HG02763 (cell line): ENCODE results near the gene AGBL1.

ENCODE experiments used
- ATAC-seq: cut with Tn5 transposase; IDR thresholded peaks from one replicate; pipeline ENCODE4 v1.9.1; 2021; ENCODE audit warnings: mild to moderate bottlenecking, moderate library complexity; ENCODE audit not compliant: unreplicated experiment

Gene AGBL1

GRCh38 chr15:86162641-86163040 lies 83.0 kb downstream of the AGBL1 start:
- no peak for ATAC-seq

DNA sequence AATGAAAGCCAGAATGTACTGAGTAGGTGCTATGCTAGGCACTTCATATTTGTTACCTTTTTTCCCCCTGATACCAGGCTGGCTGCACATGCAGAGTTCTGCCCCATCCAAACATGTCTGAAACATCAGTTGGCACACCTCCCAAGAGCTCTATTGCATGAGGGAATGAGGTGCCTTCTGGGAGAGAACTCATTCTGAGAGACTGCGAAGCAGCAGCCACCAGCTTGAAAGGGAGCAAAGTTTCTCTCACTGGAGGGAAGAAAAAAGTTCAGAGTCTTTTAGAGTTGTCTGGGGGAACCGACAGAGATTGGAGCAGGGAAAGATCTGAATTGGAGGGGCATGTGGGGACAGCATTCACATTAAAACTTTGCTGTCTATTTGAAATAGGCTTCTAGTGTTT lies 84.1 kb downstream of the AGBL1 start:
- ATAC-seq, result no peak

- ATAC-seq, result no peak
These were observed 84.7 kb downstream of the AGBL1 start for GRCh38 chr15:86164232-86164898.

GRCh38 chr15:86165265-86166211 lies 85.9 kb downstream of the AGBL1 start:
- ATAC-seq, result no peak

DNA sequence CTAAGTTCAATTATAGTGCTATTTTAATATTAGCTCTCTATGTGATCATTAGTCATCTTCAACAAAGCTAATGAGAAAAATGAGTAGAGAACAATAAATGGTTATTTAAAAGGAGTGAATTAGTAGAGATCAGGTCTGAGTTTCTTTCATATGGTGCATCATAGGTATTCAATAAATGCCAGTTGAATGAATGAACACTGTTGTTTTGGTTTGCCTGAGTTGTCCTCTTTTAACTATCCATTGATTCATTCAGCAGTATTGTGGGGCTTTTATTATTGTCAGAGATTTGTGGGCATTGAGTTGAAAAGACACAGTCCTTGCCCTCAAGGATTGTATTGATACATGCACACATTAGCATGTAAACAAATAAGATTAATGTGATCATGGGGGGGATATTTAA lies 88.2 kb downstream of the AGBL1 start:
- ATAC-seq, result no peak

- no peak for ATAC-seq
These were observed 99.2 kb downstream of the AGBL1 start for GRCh38 chr15:86178845-86179244.

GRCh38 chr15:86183596-86184491 lies 104.2 kb downstream of the AGBL1 start:
- ATAC-seq, result no peak

DNA sequence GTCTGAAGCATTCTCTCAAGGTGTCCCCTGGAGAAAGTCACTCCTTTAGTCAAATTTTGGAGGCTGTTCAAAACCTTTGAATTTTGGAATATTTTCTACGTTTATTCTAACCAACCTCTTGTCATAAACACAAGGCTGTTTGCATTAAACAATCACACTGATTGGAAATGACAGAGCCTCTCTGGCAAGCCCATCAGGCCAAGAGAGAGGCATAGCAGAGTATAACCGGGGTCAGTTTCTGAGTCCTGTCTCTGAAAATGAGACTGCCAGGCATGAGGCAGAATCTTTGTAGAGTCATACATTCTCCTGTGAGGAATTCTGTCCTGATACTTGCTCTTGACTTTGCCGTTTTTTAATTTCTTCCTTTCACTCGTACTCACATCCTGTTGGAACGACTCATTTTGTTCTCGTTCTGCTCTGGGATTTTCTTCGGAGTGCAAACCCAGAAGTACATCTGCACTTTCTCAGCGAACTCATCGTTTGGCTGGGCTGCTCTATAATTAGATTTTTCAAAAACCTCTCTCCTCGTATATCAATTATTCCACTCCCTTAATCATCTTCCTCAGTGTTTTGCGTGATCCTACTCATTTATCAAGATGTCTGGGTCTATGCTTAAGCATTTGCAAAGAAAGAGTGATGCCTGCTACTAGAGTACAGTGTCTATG lies 114.2 kb downstream of the AGBL1 start:
- no peak for ATAC-seq

DNA sequence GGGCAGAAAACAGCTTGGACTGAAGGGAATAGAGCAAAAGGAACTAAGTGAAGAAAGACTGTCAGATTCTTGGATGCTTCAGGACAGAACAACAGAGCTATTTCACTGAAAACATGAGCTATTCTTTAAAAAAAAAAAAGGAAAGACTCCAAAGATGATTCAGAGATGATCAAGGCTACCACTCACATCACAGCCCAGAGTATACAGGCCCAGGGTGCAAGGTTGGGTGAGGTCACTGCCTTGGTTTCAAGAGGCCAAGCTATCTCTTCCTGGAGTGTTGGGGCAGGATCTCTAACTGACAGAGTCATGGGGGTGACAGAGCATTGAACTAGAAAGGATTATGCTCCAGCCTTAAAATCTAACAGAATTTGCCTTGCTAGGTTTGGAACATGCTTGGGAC lies 118.1 kb downstream of the AGBL1 start:
- ATAC-seq, result no peak

- ATAC-seq, result no peak
These were observed 119.9 kb downstream of the AGBL1 start for GRCh38 chr15:86199467-86200145.

DNA sequence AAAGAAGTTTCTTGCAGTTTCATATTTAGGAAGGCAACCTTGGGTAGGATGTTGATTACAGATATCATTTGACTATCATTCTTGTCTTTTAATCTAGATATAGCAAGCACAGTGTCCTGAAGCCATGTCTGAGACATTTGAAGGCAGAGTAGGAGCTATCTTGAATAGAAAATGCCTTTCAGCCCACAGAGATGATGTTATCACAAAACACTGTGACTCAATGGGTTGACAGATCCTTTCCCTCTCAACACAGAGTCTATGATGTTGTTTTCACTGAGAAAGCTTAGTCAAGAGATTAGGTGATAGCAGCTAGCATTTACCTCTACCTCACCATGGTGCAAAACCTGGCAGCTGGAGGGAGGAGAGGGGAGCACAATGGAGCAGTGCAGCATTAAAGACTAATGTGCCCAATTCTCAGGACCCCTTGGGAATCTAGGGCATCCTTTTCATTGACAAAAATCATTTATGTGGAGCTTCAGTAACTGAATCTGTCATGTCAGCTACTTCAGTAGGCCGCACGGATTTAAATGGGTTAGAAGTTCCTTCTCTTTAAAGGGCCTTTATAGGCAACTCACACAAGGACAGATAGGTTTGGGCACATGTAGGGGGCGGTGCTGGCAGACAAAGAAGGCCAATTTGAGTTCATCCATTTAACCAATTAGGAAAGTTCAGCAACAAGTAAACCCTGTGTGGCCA lies 121.8 kb downstream of the AGBL1 start:
- ATAC-seq, result no peak

GRCh38 chr15:86203462-86203861 lies 123.8 kb downstream of the AGBL1 start:
- ATAC-seq, result no peak

DNA sequence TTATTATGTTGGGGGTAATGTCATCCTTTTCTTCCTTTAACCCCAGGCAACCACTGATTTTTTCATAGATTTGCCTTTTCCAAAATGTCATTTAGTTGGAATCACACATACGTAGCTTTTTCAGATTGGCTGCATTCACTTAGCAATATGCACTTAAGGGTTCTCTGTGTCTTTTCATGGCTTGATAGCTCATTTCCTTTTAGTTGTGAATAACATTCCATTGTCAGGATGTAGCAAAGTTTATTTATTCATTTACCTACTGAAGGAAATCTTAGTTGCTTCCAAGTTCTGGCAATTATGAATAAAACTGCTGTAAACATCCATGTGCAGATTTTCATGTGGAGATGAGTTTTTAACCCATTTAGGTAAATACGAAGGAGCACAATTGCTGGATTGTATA lies 125.4 kb downstream of the AGBL1 start:
- ATAC-seq, result no peak

DNA sequence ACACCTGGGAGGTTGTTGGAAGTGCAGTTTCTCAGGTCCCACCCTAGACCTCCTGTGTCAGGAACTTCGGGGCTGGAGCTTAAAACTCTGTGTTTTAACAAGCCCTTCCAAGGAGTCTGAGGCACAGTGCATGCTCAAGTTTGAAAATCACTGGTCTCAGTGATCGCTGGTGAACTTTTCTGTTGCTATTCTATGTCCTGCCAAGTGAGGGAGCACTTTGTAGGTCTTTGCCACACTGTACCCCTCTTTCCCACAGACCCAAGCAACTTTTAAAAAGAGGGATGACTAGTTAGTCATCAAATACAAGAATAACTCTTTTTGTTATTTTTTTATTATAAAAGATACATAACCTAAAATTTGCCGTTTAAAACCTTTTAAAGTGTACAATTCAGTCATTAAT lies 133.7 kb downstream of the AGBL1 start:
- no peak for ATAC-seq

GRCh38 chr15:86213888-86214287 lies 134.2 kb downstream of the AGBL1 start:
- ATAC-seq, result no peak

DNA sequence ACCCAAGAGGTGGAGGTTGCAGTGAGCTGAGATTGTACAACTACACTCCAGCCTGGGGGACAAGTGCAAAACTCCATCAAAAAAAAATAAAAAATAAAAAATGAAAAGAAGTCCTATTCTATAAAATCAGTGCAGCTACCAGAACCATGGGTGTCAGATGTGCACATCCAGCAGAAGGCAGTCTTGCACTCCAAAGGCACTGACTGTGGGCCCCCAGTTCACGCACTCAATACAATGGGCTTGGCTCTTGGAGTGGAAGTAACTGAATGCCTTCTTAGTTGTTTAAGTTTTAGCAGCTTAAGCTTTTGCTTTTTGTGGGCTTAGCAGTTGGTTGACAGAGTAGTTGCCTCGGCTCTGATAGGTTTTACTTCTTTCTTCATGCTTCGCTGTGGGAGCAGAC lies 141.4 kb downstream of the AGBL1 start:
- no peak for ATAC-seq

DNA sequence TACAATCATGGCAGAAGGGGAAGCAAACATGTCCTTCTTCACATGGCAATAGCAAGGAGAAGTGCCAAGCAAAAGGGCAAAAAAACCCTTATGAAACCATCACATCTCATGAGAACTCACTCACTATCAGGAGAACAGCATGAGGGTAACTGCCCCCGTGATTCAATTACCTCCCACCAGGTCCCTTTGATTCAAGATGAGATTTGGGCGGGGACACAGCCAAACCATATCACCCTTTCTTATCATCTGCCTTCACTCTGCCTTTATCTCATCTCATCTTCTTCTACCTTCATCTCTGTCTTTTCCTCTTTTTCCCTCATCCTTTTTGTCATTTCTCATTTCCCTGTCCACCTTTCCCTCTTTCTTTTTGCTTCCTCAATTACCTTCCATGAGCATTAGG lies 149.6 kb downstream of the AGBL1 start:
- ATAC-seq, result no peak

GRCh38 chr15:86229936-86230335 lies 150.3 kb downstream of the AGBL1 start:
- ATAC-seq, result no peak

DNA sequence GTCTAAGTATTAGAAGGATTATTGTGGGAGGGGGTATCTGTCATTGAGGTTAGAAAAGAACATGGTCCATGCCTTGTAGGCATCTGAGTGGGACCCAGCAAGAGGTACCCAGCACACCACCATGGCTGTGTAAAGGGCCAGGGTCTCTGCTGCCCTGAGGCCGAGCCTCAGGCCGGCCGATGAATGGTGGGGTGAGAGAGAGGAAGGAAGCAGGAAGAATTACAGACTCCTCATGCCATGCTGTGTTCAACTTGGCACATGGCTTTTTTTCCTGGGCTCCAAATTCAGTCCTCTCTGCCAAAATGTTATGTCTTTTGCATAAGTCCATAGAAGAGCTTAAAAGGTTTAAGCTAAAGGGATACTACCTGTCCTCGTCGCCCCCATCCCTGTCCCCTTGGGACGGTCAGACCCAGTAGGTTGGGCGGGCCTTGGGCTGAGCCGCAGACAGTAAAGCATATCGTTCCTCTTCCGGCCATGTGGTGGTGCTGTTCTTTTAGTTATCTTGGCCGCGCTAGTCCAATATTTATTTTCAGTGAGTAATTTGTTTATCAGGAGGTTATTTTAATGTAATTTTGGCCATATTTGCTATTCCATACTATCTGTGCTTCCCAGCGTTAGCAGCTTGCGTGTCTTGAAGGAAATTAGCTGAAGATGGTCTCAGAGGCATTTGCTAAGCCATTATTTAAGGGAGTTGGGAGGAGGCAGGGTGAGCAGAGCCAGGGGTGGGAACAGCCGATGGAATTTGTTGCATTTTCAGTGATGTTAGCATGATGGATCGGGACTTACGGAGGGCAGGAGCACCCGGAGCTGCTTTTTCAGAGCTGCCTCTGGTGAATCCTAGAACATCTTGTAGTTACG lies 152.4 kb downstream of the AGBL1 start:
- ATAC-seq, result no peak
